WTC11 (cell line): Measurements from ENCODE around the gene COX17.

Source experiments
- ETV6 ChIP-seq: sonication (generic); formaldehyde crosslinking; IDR thresholded peaks from 2 replicates; pipeline ENCODE4 v1.8.1; 2022; ENCODE audit warnings: mild to moderate bottlenecking, missing genetic modification reagents
- GTF2I ChIP-seq: fragments of 250-450 bp; sonication (Bioruptor Pico); conservative IDR thresholded peaks from 2 replicates; pipeline ENCODE4 v1.4.0; 2021; ENCODE audit warnings: mild to moderate bottlenecking
- IRF2 ChIP-seq: sonication (generic); formaldehyde crosslinking; IDR thresholded peaks from 2 replicates; pipeline ENCODE4 v1.8.0; 2022; ENCODE audit warnings: low read depth, missing genetic modification reagents, borderline replicate concordance
- JUN ChIP-seq: sonication (generic); formaldehyde crosslinking; IDR thresholded peaks from 2 replicates; pipeline ENCODE4 v1.8.0; 2023; ENCODE audit warnings: mild to moderate bottlenecking, missing genetic modification reagents
- SMAD4 ChIP-seq: sonication (generic); formaldehyde crosslinking; IDR thresholded peaks from 2 replicates; pipeline ENCODE4 v1.8.0; 2022; ENCODE audit warnings: mild to moderate bottlenecking, missing genetic modification reagents
- TF ChIP-seq, protein P1 (sequence below): sonication (generic); formaldehyde crosslinking; IDR thresholded peaks from 2 replicates; pipeline ENCODE4 v1.8.1; 2023; ENCODE audit warnings: mild to moderate bottlenecking, missing genetic modification reagents, moderate library complexity
- TF ChIP-seq, protein P2 (sequence below): fragments of 200-600 bp; IDR thresholded peaks from 2 replicates; pipeline ENCODE4 v1.8.0; 2022; ENCODE audit warnings: antibody characterized with exemption
- TF ChIP-seq, protein P3 (sequence below): sonication (generic); formaldehyde crosslinking; IDR thresholded peaks from 2 replicates; pipeline ENCODE4 v1.8.0; 2022; ENCODE audit warnings: mild to moderate bottlenecking, missing genetic modification reagents
- TF ChIP-seq, protein P4 (sequence below): sonication (generic); formaldehyde crosslinking; IDR thresholded peaks from 2 replicates; pipeline ENCODE4 v1.8.1; 2022; ENCODE audit warnings: low read depth, missing genetic modification reagents, borderline replicate concordance
- TF ChIP-seq, protein P5 (sequence below): sonication (generic); formaldehyde crosslinking; conservative IDR thresholded peaks from 2 replicates; pipeline ENCODE4 v1.8.1; 2022; ENCODE audit warnings: mild to moderate bottlenecking, missing genetic modification reagents
- TF ChIP-seq, protein P6 (sequence below): sonication (generic); formaldehyde crosslinking; conservative IDR thresholded peaks from 2 replicates; pipeline ENCODE4 v1.8.1; 2023; ENCODE audit warnings: mild to moderate bottlenecking, low read depth, missing genetic modification reagents, moderate library complexity
- TF ChIP-seq, protein P7 (sequence below): fragments of 250-450 bp; sonication (Bioruptor Pico); IDR thresholded peaks from 2 replicates; pipeline ENCODE4 v1.8.0; 2021; ENCODE audit warnings: mild to moderate bottlenecking
- TF ChIP-seq, protein P8 (sequence below): sonication (generic); formaldehyde crosslinking; IDR thresholded peaks from 2 replicates; pipeline ENCODE4 v1.8.1; 2022; ENCODE audit warnings: mild to moderate bottlenecking, missing genetic modification reagents, moderate library complexity, borderline replicate concordance
- TF ChIP-seq, protein P9 (sequence below): sonication (generic); formaldehyde crosslinking; IDR thresholded peaks from 2 replicates; pipeline ENCODE4 v1.8.1; 2023; ENCODE audit warnings: mild to moderate bottlenecking, missing genetic modification reagents

DNA sequence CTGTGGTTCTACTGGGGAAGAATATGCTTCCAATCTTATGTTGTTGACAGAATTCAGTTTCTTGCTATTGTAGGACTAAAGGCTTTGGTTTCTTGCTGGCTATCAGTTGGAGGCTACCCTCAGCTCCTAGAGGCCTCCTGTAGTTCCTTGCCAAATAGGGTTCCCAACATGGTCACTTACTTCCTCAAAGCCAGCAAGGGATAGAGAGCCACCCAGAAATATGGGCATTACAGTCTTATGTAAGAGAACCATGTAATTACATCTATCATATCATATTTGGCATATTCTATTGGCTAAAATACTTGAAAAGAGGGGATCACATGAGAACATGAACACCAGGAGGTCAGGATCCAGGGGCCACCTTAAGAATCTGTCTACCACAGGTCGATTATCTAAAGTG is 6.2 kb upstream of the COX17 start:
- no peak for TF ChIP-seq JUN (CRISPR knock-in tag)
- TF ChIP-seq GTF2I: no peak
- TF ChIP-seq, protein P1, sequence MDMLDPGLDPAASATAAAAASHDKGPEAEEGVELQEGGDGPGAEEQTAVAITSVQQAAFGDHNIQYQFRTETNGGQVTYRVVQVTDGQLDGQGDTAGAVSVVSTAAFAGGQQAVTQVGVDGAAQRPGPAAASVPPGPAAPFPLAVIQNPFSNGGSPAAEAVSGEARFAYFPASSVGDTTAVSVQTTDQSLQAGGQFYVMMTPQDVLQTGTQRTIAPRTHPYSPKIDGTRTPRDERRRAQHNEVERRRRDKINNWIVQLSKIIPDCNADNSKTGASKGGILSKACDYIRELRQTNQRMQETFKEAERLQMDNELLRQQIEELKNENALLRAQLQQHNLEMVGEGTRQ: no peak
- no peak for TF ChIP-seq IRF2 (CRISPR knock-in tag)
- TF ChIP-seq, protein P2, sequence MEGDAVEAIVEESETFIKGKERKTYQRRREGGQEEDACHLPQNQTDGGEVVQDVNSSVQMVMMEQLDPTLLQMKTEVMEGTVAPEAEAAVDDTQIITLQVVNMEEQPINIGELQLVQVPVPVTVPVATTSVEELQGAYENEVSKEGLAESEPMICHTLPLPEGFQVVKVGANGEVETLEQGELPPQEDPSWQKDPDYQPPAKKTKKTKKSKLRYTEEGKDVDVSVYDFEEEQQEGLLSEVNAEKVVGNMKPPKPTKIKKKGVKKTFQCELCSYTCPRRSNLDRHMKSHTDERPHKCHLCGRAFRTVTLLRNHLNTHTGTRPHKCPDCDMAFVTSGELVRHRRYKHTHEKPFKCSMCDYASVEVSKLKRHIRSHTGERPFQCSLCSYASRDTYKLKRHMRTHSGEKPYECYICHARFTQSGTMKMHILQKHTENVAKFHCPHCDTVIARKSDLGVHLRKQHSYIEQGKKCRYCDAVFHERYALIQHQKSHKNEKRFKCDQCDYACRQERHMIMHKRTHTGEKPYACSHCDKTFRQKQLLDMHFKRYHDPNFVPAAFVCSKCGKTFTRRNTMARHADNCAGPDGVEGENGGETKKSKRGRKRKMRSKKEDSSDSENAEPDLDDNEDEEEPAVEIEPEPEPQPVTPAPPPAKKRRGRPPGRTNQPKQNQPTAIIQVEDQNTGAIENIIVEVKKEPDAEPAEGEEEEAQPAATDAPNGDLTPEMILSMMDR: no peak
- TF ChIP-seq SMAD4 (CRISPR knock-in tag): no peak
- TF ChIP-seq, protein P3, sequence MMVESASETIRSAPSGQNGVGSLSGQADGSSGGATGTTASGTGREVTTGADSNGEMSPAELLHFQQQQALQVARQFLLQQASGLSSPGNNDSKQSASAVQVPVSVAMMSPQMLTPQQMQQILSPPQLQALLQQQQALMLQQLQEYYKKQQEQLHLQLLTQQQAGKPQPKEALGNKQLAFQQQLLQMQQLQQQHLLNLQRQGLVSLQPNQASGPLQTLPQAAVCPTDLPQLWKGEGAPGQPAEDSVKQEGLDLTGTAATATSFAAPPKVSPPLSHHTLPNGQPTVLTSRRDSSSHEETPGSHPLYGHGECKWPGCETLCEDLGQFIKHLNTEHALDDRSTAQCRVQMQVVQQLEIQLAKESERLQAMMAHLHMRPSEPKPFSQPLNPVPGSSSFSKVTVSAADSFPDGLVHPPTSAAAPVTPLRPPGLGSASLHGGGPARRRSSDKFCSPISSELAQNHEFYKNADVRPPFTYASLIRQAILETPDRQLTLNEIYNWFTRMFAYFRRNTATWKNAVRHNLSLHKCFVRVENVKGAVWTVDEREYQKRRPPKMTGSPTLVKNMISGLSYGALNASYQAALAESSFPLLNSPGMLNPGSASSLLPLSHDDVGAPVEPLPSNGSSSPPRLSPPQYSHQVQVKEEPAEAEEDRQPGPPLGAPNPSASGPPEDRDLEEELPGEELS: no peak
- TF ChIP-seq, protein P4, sequence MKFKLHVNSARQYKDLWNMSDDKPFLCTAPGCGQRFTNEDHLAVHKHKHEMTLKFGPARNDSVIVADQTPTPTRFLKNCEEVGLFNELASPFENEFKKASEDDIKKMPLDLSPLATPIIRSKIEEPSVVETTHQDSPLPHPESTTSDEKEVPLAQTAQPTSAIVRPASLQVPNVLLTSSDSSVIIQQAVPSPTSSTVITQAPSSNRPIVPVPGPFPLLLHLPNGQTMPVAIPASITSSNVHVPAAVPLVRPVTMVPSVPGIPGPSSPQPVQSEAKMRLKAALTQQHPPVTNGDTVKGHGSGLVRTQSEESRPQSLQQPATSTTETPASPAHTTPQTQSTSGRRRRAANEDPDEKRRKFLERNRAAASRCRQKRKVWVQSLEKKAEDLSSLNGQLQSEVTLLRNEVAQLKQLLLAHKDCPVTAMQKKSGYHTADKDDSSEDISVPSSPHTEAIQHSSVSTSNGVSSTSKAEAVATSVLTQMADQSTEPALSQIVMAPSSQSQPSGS: no peak
- TF ChIP-seq, protein P5, sequence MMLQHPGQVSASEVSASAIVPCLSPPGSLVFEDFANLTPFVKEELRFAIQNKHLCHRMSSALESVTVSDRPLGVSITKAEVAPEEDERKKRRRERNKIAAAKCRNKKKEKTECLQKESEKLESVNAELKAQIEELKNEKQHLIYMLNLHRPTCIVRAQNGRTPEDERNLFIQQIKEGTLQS (CRISPR knock-in tag): no peak
- no peak for TF ChIP-seq ETV6 (CRISPR knock-in tag)
- TF ChIP-seq, protein P6, sequence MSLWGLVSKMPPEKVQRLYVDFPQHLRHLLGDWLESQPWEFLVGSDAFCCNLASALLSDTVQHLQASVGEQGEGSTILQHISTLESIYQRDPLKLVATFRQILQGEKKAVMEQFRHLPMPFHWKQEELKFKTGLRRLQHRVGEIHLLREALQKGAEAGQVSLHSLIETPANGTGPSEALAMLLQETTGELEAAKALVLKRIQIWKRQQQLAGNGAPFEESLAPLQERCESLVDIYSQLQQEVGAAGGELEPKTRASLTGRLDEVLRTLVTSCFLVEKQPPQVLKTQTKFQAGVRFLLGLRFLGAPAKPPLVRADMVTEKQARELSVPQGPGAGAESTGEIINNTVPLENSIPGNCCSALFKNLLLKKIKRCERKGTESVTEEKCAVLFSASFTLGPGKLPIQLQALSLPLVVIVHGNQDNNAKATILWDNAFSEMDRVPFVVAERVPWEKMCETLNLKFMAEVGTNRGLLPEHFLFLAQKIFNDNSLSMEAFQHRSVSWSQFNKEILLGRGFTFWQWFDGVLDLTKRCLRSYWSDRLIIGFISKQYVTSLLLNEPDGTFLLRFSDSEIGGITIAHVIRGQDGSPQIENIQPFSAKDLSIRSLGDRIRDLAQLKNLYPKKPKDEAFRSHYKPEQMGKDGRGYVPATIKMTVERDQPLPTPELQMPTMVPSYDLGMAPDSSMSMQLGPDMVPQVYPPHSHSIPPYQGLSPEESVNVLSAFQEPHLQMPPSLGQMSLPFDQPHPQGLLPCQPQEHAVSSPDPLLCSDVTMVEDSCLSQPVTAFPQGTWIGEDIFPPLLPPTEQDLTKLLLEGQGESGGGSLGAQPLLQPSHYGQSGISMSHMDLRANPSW: no peak
- TF ChIP-seq, protein P7, sequence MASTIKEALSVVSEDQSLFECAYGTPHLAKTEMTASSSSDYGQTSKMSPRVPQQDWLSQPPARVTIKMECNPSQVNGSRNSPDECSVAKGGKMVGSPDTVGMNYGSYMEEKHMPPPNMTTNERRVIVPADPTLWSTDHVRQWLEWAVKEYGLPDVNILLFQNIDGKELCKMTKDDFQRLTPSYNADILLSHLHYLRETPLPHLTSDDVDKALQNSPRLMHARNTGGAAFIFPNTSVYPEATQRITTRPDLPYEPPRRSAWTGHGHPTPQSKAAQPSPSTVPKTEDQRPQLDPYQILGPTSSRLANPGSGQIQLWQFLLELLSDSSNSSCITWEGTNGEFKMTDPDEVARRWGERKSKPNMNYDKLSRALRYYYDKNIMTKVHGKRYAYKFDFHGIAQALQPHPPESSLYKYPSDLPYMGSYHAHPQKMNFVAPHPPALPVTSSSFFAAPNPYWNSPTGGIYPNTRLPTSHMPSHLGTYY (CRISPR knock-in tag): no peak
- TF ChIP-seq, protein P8, sequence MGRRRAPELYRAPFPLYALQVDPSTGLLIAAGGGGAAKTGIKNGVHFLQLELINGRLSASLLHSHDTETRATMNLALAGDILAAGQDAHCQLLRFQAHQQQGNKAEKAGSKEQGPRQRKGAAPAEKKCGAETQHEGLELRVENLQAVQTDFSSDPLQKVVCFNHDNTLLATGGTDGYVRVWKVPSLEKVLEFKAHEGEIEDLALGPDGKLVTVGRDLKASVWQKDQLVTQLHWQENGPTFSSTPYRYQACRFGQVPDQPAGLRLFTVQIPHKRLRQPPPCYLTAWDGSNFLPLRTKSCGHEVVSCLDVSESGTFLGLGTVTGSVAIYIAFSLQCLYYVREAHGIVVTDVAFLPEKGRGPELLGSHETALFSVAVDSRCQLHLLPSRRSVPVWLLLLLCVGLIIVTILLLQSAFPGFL (CRISPR knock-in tag): no peak
- TF ChIP-seq, protein P9, sequence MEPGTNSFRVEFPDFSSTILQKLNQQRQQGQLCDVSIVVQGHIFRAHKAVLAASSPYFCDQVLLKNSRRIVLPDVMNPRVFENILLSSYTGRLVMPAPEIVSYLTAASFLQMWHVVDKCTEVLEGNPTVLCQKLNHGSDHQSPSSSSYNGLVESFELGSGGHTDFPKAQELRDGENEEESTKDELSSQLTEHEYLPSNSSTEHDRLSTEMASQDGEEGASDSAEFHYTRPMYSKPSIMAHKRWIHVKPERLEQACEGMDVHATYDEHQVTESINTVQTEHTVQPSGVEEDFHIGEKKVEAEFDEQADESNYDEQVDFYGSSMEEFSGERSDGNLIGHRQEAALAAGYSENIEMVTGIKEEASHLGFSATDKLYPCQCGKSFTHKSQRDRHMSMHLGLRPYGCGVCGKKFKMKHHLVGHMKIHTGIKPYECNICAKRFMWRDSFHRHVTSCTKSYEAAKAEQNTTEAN: no peak
